Renal cortex interstitium (tissue), 15 donors: ENCODE data around the gene NXPH4. TPM values are rescaled to one million over a fixed set of nuclear protein-coding genes. Genes with fewer than 3 reads are reported as not detected.

ENCODE experiments used
- DNase-seq, 11 donors: peaks; one replicate each; pipeline ENCODE4 v3.0.0-alpha.2; 2013; ENCODE audit warnings: low read depth in 9 of 11, low spot score in 4 of 11; ENCODE audit errors: extremely low read depth in 1 of 11
- long read RNA-seq, 16 experiments: transcript quantifications; one replicate each; lab custom pipeline, GENCODE V29; 2026
- polyA plus RNA-seq, 3 donors: library from polyadenylated mRNA; unstranded; fragments of 120-200 nt; gene quantifications; one replicate each; pipeline ENCODE4 v1.2.1, GENCODE V29; 2013; ENCODE audit not compliant: insufficient read length in 3 of 3

NXPH4 gene
- polyA plus RNA-seq: 1 to 10 TPM; 3.0 to 5.6 (median 4.2) TPM
- long read RNA-seq, donor 1, partial matches to known transcripts: 0 of 1 reads
- long read RNA-seq, donor 1, other reads (novel, unspliced or antisense): 0 of 1 reads
- long read RNA-seq, donor 2, partial matches to known transcripts: 0 of 1 reads
- long read RNA-seq, donor 2, other reads (novel, unspliced or antisense): 0 of 1 reads
- long read RNA-seq, donor 3, partial matches to known transcripts: 0 of 2 reads
- long read RNA-seq, donor 3, other reads (novel, unspliced or antisense): 0 of 2 reads
- long read RNA-seq, donor 4, partial matches to known transcripts: 0 of 2 reads
- long read RNA-seq, donor 4, other reads (novel, unspliced or antisense): 0 of 2 reads
- long read RNA-seq, donor 5: 0 reads
- long read RNA-seq, donor 6, partial matches to known transcripts: 0 of 3 reads
- long read RNA-seq, donor 6, other reads (novel, unspliced or antisense): 0 of 3 reads
- long read RNA-seq, donor 7, partial matches to known transcripts: 0 of 4 reads
- long read RNA-seq, donor 7, other reads (novel, unspliced or antisense): 0 of 4 reads
- long read RNA-seq, donor 8, partial matches to known transcripts: 0 of 4 reads
- long read RNA-seq, donor 8, other reads (novel, unspliced or antisense): 0 of 4 reads
- long read RNA-seq, donor 9, transcript NXPH4-201 (2 exons, 1,804 nt): major isoform, 6 of 6 reads
- long read RNA-seq, donor 9, partial matches to known transcripts: 0 of 6 reads
- long read RNA-seq, donor 9, other reads (novel, unspliced or antisense): 0 of 6 reads
- long read RNA-seq, donor 10, partial matches to known transcripts: 0 of 2 reads
- long read RNA-seq, donor 10, other reads (novel, unspliced or antisense): 0 of 2 reads
- long read RNA-seq, donor 11, partial matches to known transcripts: 0 of 3 reads
- long read RNA-seq, donor 11, other reads (novel, unspliced or antisense): 0 of 3 reads
- long read RNA-seq, donor 12, partial matches to known transcripts: 0 of 1 reads
- long read RNA-seq, donor 12, other reads (novel, unspliced or antisense): 0 of 1 reads
- long read RNA-seq, donor 13: 0 reads
- long read RNA-seq, donor 14, partial matches to known transcripts: 0 of 1 reads
- long read RNA-seq, donor 14, other reads (novel, unspliced or antisense): 0 of 1 reads
- long read RNA-seq, donor 15, partial matches to known transcripts: 0 of 1 reads
- long read RNA-seq, donor 15, other reads (novel, unspliced or antisense): 0 of 1 reads
- long read RNA-seq, donor 16, transcript NXPH4-201 (2 exons, 1,804 nt): major isoform, 5 of 17 reads
- long read RNA-seq, donor 16, partial matches to known transcripts: 12 of 17 reads
- long read RNA-seq, donor 16, other reads (novel, unspliced or antisense): 0 of 17 reads

DNA sequence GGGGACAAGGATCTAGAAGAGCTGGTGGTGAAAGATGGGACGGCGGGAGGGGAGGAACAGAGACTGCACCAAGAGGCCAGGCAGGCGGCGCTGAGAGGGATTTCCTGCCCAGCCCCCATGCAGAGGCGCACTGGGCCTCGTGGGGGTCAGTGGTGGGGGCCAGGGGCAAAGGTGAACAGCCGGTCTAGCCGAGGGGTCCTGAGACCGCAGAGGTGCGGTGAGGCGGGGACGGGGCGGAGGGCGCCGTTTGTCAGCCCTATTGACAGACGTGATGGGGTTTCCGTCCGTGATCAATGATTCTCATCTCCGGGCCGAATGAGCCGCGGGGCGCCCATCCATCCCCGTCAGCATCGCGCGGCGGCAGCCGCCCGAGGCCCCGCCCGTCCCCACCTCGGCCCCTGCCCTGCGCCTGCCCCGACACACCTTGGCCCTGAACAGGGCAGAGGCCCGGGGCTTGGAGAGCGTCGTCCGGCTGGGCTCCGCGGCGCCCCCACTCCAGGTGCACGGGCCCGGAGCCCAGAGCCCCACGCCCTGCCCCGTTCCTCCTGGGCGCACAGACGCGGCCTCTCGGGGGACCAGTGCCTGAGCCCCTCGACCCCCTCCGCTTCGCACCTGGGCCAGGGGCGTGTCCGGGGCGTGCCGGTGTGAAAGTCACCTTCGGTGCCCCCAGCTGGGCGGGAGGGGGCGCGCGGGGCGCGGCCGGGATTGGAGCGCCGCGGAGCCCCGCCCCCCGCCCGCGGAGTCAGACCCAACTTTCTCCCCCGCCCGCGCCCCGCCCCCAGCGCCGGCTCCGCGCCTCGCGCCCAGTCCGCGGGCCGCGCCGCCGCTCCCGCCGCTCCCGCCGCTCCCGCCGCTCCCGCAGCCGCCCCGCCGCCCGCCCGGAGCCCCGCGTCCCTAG lies at the start of gene NXPH4:
NXPH4 (plus strand) TSS at position 781 of the 898 bp plus-strand sequence. CDS start 176 bp downstream, outside the sequence.
- no peak for DNase-seq

DNA sequence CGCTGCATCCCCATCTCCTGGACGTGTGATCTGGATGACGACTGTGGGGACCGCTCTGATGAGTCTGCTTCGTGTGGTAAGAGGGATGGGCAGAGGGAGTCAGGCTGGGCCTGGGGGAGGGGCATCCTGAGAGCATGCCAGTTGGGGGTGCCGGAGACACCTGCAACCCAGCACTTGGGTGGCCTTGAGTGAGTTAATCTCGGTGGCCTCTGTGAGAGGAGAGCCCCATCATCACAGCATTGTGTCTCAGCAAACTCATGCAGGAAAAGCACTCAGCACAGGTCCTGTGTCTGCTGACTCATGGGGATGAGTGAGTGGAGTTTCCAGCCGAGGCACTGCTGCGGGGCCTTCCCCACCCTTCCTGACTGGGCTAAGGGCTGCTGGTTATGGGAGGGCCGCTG lies 49.6 kb upstream of the NXPH4 start:
- no peak for DNase-seq

DNA sequence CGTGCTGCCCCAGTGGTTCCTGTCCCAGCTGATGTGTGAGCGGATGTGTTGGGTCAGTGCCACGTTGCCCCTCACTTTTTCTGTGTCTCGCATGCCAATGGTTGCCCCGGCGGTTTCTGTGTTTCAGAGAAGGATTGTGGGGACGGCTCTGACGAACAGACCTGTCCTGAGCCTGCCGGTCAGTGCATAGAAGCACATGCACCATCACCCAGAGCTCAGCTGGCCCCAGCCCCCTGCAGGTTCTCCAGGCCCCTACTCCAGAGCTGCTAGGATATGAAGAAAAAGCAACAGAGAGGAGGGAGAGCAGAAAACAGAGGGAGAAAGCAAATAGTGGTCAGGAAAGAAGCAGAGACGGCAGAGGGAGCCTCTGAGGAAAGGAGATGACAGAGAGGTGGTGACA lies 48.5 kb upstream of the NXPH4 start:
- DNase-seq: no peak

DNA sequence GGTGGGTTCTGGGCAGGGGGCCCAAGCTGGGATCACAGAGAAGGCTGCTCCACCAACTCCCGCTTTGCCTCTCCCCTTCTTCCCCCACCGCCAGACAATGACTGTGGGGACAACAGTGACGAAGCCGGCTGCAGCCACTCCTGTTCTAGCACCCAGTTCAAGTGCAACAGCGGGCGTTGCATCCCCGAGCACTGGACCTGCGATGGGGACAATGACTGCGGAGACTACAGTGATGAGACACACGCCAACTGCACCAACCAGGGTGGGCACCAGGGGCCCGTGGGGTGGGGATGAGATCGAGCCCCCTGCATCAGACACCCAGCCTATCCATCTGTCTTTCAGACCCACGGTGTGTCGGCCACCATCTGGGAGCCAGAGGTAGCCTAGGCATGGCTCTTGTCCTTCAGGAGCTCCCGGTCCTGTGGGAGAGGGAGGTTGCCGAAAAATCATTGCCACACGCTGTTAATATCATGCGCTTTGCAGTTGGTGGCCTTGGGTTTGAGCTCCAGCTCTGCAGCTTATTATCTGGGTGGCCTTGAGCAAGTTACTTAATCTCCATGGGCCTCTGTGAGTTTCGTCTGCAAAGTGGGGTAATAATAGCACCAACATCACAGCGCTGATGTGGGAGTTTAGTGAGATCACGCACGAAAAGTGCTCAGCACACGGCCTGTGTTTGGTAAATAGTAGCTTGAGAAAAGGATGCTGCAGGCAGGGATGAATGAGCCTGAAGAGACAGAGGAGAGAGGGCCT lies 47.4 kb upstream of the NXPH4 start:
- DNase-seq: no peak

DNA sequence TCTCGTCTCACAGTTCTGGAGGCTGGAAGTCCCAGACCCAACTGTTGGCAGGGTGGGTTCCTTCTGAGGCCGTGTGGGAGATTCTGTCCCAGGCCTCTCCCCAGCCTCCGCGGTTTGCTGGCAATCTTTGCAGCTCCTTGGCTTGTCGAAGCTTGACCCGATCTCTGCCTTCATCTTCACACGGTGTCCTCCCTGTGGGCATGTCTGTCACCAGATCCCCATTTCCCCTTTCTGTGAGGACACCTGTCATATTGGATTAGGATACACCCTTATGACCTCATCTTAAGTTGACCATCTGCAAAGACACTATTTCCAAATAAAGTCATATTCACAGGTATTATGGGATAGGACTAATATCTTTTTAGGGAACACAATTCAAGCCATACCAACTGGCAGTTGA lies 46.6 kb upstream of the NXPH4 start:
- DNase-seq: no peak

DNA sequence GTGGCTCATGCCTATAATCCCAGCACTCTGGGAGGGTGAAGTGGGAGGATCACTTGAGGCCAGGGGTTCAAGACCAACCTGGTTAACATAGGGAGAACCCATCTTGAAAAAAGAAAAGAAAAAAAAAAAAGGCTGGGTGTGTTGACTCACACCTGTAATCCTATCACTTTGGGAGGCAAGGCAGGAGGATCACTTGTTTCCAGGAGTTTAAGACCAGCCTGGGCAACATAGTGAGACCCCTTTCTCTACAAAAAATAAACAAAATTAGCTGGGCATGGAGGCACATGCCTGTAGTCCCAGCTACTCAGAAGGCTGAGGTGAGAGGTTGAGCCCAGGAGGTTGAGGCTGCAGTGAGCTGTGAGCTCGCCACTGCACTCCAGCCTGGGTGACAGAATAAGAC lies 46.2 kb upstream of the NXPH4 start:
- DNase-seq: no peak

DNA sequence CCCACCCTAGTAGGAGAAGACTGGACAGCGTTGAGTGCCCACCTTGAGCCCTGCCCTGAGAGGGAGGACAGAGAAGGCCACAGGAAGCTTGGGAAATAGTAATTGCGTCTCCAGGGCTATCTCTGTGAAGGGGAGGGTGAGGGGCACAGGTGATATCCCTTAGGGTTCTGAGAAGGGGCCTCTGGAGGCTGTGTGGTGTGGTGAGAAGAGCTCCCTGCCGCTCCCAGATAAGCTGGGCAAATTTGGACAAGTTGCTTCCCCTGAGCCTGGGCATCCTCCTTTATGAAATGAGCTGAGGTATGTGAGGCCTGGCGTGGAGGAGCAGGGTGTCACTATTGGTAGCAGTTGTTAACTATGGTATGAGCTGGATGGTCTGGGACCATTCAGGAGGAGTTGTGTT lies 45.7 kb upstream of the NXPH4 start:
- no peak for DNase-seq

DNA sequence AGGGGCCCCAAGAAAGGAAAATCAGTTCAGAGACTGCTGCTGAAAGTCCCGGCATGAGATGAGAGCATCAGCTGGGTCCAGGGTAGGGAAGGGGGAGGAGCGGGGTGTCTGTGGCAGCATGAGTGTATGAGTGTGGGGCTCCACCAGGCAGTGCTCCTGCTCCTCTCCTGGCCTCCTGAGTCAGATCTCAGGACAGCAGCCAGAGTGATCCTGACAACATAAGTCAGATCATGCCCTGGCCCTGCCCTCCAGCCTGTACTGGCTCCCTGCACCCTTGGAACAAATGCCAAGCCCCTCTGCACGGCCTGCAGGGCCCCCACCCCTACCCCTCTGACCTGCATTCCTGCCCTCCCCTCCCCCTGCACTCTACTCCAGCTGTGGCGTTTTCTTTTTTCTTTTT lies 44.9 kb upstream of the NXPH4 start:
- no peak for DNase-seq

DNA sequence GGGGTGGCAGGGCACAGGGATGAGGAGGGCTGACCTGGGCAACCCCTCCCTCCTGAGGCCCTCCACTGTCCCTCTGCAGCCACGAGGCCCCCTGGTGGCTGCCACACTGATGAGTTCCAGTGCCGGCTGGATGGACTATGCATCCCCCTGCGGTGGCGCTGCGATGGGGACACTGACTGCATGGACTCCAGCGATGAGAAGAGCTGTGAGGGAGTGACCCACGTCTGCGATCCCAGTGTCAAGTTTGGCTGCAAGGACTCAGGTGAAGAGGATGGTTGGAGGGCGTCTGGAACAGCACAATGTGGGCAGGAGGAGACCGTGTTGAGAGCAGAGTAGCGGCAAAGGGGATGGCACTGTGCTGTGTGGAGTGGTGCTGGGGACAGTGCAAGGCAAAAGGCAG lies 43.5 kb upstream of the NXPH4 start:
- DNase-seq: no peak

DNA sequence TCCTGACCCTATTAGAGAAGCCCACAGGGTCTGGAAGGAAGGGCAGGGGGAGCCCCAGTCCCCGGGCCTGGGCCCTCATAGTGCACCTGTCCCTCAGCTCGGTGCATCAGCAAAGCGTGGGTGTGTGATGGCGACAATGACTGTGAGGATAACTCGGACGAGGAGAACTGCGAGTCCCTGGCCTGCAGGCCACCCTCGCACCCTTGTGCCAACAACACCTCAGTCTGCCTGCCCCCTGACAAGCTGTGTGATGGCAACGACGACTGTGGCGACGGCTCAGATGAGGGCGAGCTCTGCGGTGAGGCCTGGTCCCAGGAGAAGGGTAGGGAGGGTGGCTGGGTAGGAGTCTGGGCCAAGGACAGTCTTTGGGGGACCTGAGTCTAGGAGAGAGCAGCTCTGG lies 42.9 kb upstream of the NXPH4 start:
- DNase-seq: no peak

DNA sequence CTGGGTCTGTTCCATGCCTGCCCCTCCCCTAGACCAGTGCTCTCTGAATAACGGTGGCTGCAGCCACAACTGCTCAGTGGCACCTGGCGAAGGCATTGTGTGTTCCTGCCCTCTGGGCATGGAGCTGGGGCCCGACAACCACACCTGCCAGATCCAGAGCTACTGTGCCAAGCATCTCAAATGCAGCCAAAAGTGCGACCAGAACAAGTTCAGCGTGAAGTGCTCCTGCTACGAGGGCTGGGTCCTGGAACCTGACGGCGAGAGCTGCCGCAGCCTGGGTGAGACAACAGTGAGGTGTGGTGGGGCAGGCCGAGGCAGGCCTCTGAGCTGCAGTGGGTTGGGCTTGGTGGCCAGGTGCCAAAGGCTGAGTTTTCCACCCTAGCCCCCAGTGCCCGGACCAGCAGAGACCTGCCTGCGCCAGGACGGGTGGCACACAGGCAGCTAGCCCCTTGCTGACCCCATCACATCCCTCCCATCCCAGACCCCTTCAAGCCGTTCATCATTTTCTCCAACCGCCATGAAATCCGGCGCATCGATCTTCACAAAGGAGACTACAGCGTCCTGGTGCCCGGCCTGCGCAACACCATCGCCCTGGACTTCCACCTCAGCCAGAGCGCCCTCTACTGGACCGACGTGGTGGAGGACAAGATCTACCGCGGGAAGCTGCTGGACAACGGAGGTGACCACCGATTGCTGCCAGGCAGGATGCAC lies 41.0 kb upstream of the NXPH4 start:
- peak in 10 of 11 donors; percentile 13 to 52 (median 24) for DNase-seq

DNA sequence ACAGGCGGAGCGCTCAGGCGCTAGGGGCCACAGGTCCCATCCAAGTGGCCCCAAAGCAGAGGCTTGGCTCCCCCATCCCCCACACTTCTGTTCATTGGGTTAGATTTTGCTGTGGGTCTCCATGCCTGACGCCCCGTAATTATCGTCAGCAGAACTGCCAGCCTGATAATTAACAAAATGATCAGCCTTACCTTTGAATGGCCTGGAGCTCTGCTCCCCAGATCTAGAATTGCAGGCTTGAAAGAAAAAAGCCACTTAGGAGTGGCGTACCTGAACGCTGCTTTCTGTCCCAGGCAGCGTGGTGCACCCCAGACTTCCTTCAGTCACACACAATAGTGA lies 40.5 kb upstream of the NXPH4 start:
- no peak for DNase-seq

DNA sequence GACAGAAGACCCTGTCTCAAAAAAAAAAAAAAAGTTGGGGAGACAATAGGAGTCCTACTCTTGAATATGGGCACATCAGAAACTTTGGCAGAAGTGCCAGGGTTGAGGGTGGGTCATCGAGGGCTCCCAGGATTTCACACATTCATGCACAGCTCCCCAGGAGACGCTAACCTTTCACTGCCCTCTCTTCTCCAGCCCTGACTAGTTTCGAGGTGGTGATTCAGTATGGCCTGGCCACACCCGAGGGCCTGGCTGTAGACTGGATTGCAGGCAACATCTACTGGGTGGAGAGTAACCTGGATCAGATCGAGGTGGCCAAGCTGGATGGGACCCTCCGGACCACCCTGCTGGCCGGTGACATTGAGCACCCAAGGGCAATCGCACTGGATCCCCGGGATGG lies 39.7 kb upstream of the NXPH4 start:
- DNase-seq: no peak

DNA sequence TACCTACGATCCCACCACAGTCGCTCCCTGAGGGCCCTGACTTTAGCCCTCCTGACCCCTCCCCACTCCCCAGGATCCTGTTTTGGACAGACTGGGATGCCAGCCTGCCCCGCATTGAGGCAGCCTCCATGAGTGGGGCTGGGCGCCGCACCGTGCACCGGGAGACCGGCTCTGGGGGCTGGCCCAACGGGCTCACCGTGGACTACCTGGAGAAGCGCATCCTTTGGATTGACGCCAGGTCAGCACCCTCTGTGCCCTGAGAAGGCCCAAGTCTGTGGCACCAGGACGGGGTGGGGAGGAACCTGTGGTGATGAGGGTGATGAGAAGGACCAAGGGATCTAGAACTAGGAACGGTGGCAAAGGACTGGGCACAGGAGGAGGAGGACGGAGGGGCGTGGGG lies 39.2 kb upstream of the NXPH4 start:
- DNase-seq: no peak

DNA sequence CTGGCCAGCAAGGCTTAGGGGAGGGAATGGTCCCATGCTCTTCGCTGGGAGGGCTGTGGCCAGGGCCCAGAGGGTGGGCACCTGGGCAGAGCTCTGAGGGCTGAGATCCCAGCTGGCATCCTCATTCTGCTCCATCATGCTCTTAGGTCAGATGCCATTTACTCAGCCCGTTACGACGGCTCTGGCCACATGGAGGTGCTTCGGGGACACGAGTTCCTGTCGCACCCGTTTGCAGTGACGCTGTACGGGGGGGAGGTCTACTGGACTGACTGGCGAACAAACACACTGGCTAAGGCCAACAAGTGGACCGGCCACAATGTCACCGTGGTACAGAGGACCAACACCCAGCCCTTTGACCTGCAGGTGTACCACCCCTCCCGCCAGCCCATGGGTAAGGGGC lies 38.4 kb upstream of the NXPH4 start:
- DNase-seq: no peak

DNA sequence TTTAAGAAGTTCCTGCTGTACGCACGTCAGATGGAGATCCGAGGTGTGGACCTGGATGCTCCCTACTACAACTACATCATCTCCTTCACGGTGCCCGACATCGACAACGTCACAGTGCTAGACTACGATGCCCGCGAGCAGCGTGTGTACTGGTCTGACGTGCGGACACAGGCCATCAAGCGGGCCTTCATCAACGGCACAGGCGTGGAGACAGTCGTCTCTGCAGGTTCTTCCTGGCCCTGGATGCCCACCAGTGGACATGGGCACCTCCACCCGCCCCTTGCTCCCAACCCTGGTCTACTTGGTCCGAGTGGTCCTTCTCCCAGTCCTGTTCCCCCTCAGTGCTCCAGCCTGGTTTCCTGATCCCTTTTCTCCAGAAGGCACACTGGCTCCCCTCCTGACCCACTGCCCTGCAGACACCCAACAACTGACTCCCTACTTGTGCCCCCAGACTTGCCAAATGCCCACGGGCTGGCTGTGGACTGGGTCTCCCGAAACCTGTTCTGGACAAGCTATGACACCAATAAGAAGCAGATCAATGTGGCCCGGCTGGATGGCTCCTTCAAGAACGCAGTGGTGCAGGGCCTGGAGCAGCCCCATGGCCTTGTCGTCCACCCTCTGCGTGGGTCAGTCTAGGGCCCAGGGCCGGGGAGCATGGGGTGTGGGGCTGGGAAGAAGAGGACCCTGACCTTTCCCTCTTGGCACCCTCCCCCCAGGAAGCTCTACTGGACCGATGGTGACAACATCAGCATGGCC lies 37.1 kb upstream of the NXPH4 start:
- no peak for DNase-seq
